Stimulated activated effector memory CD8-positive, alpha-beta T cell treated with anti-CD3 and anti-CD28 coated beads, Interleukin-12 subunit alpha, Interleukin-12 subunit beta, amount 100 ng/mL, for 72 hours (primary cell): ENCODE data around the gene MRPL55.

Experiments used
- ATAC-seq: fragments of 150-1000 bp; cut with Tn5 transposase; 2 replicates; pipeline ENCODE4 v1.10.0; 2021
- DNase-seq, 2 donors: peaks; one replicate each; pipeline ENCODE4 v3.0.0; 2021 to 2022; ENCODE audit warnings: low spot score in 2 of 2
- H3K27ac Mint-ChIP-seq: one replicate; pipeline ENCODE4 v1.8.0; 2022; ENCODE audit warnings: mild to moderate bottlenecking, mixed read lengths
- H3K36me3 Mint-ChIP-seq: one replicate; pipeline ENCODE4 v1.8.0; 2022; ENCODE audit warnings: mild to moderate bottlenecking, mixed read lengths
- H3K4me1 Mint-ChIP-seq: one replicate; pipeline ENCODE4 v1.8.0; 2022; ENCODE audit warnings: mixed read lengths
- H3K4me3 Mint-ChIP-seq: one replicate; pipeline ENCODE4 v1.8.0; 2022; ENCODE audit warnings: mild to moderate bottlenecking, mixed read lengths
- H3K9me3 Mint-ChIP-seq: one replicate; pipeline ENCODE4 v1.8.0; 2022; ENCODE audit warnings: mixed read lengths

The MRPL55 gene

DNA sequence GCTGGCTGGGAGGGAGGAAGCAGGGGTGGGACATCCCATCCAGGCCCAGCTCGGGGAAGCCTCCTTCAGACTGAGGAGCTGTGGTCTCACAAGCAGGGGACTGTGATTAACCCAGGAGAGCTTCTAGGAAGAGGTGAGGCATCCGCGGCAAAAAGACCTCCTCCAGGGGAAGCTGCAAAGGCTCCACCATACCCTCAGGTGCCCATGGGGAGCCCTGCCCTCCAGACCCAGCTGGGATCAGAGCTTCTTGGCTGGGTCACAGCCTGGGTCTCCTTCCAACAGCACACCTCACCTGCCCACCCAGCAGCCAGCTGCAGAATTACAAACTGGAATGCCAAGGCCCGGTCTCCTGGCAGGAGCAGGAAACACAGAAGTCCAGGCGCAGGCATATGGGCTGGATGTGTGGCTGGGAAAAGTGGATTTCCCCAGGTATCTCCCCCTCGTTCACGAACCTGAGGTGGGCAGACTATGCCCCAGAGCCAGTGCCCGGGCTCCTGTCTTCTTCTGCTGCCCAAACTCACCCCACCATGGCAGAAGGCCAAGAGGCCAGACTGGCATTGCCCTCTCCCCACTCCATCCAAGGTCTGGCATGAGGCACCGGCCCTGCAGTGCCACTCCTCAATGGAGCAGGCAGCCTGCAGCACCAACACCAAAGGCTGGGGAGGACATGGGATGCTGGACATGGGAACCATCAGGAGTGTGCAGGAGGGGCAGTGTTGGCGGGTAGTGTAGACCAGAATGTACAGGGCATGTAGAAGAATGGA is 42.0 kb downstream of the MRPL55 start:
- Mint-ChIP-seq H3K36me3 (no peaks in the 10 kb centered on the region), H3K4me1 (no peaks in the 10 kb centered on the region), H3K4me3 (no peak overlapping the region), H3K9me3 (no peaks in the 10 kb centered on the region), H3K27ac (peak overlapping the region; percentile 37)
- ATAC-seq (no peak), DNase-seq (no peak)

DNA sequence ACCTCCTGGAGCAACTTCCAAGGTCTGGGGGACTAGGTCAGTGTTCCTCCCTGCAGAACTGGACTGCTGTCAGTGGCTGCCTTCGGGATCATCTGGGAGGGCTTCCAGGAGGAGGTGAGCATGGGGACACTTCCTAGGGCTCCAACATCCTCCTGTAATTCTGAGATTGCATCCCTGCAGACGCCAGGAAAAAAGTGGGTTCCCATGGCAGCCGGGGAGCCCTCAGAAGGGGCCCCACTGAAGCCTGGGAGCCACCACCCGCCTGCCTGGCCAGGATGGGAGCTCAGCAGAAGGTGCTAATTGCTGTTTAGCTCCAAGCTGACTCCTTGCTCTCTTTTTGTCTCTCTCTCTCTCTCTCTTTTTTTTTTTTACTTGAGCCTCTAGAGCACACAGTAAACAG is 42.7 kb downstream of the MRPL55 start:
- no peak for ATAC-seq
- peak overlapping the region; percentile 37 for H3K27ac Mint-ChIP-seq
- no peak for DNase-seq
- no peak overlapping the region for H3K4me3 Mint-ChIP-seq
- no peaks in the 10 kb centered on the region for H3K9me3 Mint-ChIP-seq
- H3K4me1 Mint-ChIP-seq, result no peaks in the 10 kb centered on the region
- H3K36me3 Mint-ChIP-seq, result no peaks in the 10 kb centered on the region

DNA sequence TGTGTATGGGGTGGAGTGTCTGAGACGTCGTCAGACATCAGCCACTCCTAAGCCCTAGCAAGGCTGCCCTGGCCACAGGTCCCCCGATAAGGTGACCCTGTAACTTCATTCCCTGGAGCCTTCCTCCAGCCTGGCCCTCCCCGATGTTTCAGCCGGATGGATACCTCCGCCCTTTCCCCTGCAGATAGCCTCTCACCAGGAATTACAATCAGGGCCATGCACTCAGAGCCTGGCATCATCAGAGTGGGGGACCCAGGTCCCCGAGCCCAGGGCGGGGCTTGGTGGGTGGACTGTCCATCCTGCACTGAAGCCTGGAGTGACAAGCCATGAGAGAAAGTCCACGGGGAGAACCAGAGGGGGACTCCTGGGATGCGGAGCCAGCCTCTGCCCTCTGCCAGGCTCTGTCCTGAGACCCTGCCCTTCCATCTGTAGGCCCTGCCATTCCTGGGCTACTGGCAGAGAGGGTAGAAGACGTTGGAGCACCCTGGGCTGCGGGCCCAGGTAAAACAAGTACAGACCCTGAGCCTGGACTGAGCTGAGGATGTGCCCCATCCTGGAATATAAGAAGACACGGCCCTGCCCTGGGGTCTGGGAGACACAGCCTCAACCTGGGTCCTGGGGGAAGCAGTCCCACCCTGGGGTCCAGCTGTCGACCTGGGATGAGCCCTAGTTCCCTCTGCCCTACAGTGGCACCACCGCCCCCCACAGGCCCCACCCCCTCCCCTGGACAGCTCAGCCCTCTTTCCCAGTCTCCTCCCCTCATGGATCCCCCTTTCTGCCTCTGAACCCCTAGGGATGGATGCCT is 43.4 kb downstream of the MRPL55 start:
- DNase-seq (no peak), ATAC-seq (no peak)
- Mint-ChIP-seq H3K9me3 (no peaks in the 10 kb centered on the region), H3K4me3 (no peak overlapping the region), H3K27ac (no peak overlapping the region), H3K36me3 (no peaks in the 10 kb centered on the region), H3K4me1 (peaks cover 6% of the 10 kb centered on the region)

DNA sequence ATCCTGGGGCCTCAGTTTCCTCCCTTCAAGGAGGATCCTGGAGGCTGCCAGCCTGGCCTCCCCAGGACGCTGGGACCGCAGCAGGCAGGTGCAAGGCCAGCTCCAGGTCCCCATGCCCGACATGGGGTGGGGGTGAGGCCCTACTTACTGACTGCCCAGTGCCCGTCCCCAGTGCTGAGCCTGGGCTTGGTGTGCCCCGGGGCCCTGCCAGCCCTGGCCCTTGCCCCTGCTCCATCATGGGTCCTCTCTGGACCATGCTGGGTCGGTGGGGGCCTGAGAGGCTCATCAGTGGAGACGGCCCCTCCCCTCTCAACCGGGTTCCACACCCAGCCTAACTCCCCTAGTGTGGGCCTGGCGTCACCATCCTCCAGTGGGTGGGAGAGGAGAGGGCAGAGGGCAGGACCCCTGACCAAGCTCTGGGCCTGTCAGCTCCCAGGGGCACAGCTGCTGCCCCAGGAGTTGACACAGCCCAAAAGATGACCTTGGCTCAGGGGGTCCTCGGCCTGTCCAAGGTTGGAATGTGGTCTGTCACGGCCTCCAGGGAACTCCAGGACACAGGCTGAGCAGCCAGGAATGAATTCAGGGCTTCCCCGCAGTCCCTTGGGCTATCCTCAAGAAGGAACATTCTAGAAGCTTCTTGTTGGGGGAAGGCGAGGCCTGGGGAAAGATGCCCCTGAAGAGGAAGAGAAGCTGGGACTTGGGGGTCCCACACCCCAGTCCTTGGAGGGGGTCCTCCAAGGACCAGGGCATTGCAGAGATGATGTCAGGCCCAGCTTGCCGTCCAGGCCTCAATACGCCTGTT is 44.2 kb downstream of the MRPL55 start:
- no peak overlapping the region for H3K27ac Mint-ChIP-seq
- ATAC-seq, result no peak
- DNase-seq, result no peak

DNA sequence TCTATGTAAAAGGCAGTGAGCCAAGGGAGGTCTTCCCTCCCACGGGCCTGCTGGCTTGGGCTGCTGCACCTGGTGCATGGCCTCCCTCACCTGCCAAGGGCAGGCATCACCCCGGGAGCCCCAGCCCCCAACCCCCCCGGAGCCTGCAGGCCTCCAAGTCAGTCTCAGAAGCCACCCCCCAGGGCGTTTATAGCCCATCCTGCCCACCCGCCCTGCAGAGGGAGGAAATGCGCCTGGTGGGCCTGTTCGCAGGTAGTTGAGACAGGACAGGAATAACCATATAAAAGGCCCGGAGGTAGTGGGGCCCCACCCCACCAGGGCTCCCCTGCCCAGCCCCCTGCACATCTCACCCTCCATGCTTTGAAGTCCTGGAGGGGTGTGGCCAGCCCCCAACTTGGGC is 44.8 kb downstream of the MRPL55 start:
- Mint-ChIP-seq H3K4me3 (no peak overlapping the region), H3K27ac (no peak overlapping the region), H3K9me3 (no peaks in the 10 kb centered on the region), H3K36me3 (no peaks in the 10 kb centered on the region), H3K4me1 (peaks cover 10% of the 10 kb centered on the region)
- no peak for DNase-seq
- ATAC-seq, result no peak

More for the DNA sequence above, 44.2 kb downstream of the MRPL55 start:
- H3K4me1 Mint-ChIP-seq, result peaks cover 10% of the 10 kb centered on the region
- H3K4me3 Mint-ChIP-seq, result no peak overlapping the region
- H3K9me3 Mint-ChIP-seq, result no peaks in the 10 kb centered on the region
- H3K36me3 Mint-ChIP-seq, result no peaks in the 10 kb centered on the region

DNA sequence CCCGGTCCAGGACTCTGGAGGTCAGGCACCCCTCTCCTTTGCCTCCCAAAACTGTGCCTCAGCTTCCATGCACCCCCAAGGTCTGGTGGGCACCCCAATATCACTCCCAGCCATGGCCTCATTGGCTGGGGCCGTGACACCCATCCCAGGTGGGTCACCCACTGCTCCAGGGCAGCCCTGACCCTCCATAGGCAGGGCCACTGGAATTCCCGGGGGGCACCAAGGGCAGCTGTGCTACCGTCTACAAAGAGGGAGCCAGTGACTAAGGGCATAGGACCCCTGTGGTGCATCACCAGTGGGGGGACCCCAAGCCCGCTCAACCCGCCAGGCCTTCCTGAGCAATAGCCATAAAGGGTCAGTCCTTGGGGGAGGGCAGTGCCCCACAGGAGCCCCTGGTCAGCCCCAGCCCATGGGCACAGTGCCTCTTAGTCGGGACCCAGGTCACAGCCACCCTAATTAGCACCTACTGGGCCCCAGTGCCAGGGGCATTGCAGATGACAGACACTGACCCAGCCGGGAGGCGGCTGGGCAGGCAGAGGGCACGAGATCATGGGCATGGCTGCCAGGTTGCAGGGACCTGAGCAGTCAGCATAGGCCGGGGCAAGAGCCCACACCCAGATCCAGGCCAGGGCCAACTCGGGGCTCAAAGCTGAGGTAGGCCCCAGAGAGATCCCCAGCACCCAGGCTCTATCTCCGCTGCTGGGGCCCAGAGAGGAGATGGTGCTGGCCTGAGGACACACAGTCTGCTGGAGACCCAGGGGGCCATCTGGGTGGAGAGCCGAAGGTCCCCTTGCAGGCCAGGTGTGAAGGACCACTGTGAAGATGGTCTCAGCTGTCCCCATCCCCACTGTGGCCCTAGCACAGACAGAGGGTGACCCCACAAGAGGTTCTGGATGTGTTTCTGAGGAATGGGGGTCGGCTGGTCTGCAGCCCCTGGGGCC is 45.6 kb downstream of the MRPL55 start:
- Mint-ChIP-seq H3K4me3 (no peak overlapping the region), H3K4me1 (peaks cover 12% of the 10 kb centered on the region), H3K27ac (no peak overlapping the region), H3K9me3 (no peaks in the 10 kb centered on the region), H3K36me3 (no peaks in the 10 kb centered on the region)
- ATAC-seq (no peak), DNase-seq (no peak)

DNA sequence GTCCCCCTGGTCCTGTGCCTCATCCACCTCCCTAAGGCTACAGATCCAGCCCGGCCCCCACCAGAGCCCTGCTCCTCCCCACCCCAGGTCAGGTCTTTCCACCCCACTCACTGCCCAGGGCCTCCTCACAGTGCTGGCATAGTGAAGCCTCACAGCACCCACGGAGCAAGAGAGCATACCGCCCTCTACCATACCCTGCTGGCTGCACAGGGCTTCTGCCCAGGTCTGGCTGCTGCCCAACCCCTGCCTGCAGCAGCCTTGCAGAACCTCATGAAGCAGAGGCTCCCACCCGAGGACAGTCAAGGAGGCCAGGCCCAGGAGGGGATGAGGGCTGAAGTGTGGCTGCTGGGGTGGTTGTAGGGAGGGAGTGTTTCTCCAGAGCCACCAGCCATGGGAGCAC is 46.3 kb downstream of the MRPL55 start:
- Mint-ChIP-seq H3K4me1 (peaks cover 17% of the 10 kb centered on the region), H3K9me3 (no peaks in the 10 kb centered on the region), H3K27ac (no peak overlapping the region), H3K4me3 (no peak overlapping the region), H3K36me3 (no peaks in the 10 kb centered on the region)
- DNase-seq (no peak), ATAC-seq (no peak)

DNA sequence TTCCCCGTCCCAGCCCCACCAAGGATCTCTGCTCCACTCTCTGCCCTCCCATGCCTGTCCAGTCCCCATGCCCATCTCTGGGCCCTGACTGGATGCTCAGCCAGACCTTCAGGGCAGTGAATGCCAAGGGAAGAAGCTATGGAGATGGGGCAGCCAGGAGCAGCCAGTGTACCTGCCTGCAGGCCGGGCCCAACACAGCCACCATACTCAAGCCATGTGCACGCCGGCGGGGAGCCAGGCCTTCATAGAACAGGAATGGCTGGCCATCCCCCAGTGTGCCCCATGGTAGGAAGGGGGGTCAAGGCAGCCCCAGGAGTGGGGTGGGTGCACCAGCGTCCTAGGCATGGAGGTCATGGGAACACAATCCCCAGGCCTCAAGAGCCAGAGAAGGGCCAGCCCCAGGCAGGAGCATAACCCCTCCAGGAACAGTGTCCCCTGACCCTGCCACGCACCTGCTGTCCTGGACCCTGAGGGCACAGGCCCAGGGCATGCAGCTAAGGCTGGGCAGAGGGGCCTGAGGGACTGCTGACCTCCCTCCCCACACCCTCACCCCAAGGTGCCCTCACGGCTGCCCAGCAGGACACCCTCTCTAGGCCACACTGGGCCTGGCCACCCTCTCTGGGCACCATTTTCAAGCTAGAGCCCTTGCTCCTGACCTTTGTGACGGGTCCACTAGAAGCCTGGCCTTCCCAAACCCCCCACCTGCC is 46.9 kb downstream of the MRPL55 start:
- Mint-ChIP-seq H3K27ac (no peak overlapping the region), H3K4me3 (no peak overlapping the region), H3K36me3 (no peaks in the 10 kb centered on the region), H3K4me1 (peaks cover 17% of the 10 kb centered on the region), H3K9me3 (no peaks in the 10 kb centered on the region)
- DNase-seq (no peak), ATAC-seq (no peak)

DNA sequence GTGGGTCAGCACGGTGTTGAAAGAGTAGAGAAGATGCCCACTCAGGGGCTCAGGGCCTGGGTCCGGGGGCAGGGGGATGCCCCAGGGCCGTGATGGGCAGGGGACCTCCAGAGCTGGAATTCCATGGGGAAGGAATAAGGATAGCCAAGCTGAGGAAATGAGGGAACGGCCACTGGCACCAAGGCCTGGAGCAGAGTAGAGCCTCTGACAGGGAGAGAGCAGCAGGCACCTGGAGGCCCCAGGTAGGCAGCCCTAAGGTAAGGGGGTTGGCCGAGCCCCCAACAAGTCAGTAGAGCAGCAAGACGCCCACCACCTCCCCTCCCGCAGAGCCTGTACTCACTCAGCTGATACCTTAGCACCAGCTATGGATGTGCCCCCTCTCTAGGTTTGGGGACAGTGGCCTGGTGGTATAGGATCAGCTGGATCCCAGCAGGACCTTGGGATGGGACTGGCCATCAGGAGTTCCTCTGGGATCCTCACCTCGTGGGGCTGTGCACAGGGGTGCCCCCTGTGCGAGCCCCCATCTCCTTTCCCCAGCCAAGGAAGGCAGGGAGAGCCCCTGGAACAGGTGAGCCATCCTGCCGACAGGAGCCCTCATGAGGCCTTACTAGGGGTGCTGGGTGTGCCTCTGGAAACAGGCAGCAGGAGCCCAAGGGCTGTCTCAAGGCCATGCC is 47.6 kb downstream of the MRPL55 start:
- peaks cover 17% of the 10 kb centered on the region for H3K4me1 Mint-ChIP-seq
- DNase-seq, result no peak
- H3K27ac Mint-ChIP-seq, result peak overlapping the region; percentile 64
- H3K9me3 Mint-ChIP-seq, result no peaks in the 10 kb centered on the region
- peak overlapping the region; percentile 62 for H3K4me3 Mint-ChIP-seq
- no peaks in the 10 kb centered on the region for H3K36me3 Mint-ChIP-seq
- ATAC-seq, result no peak

DNA sequence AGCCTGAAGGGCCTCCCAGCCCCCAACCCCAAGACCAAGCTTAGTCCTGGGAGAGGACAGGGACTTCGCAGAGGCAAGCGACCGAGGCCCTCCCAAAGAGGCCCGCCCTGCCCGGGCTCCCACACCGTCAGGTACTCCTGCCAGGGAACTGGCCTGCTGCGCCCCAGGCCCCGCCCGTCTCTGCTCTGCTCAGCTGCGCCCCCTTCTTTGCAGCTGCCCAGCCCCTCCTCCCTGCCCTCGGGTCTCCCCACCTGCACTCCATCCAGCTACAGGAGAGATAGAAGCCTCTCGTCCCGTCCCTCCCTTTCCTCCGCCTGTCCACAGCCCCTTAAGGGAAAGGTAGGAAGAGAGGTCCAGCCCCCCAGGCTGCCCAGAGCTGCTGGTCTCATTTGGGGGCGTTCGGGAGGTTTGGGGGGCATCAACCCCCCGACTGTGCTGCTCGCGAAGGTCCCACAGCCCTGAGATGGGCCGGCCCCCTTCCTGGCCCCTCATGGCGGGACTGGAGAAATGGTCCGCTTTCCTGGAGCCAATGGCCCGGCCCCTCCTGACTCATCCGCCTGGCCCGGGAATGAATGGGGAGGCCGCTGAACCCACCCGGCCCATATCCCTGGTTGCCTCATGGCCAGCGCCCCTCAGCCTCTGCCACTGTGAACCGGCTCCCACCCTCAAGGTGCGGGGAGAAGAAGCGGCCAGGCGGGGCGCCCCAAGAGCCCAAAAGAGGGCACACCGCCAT is 48.5 kb downstream of the MRPL55 start:
- H3K27ac Mint-ChIP-seq, result peak overlapping the region; percentile 64
- DNase-seq (no peak), ATAC-seq (no peak)
- no peaks in the 10 kb centered on the region for H3K36me3 Mint-ChIP-seq
- peak overlapping the region; percentile 62 for H3K4me3 Mint-ChIP-seq
- no peaks in the 10 kb centered on the region for H3K9me3 Mint-ChIP-seq
- H3K4me1 Mint-ChIP-seq, result peaks cover 17% of the 10 kb centered on the region

DNA sequence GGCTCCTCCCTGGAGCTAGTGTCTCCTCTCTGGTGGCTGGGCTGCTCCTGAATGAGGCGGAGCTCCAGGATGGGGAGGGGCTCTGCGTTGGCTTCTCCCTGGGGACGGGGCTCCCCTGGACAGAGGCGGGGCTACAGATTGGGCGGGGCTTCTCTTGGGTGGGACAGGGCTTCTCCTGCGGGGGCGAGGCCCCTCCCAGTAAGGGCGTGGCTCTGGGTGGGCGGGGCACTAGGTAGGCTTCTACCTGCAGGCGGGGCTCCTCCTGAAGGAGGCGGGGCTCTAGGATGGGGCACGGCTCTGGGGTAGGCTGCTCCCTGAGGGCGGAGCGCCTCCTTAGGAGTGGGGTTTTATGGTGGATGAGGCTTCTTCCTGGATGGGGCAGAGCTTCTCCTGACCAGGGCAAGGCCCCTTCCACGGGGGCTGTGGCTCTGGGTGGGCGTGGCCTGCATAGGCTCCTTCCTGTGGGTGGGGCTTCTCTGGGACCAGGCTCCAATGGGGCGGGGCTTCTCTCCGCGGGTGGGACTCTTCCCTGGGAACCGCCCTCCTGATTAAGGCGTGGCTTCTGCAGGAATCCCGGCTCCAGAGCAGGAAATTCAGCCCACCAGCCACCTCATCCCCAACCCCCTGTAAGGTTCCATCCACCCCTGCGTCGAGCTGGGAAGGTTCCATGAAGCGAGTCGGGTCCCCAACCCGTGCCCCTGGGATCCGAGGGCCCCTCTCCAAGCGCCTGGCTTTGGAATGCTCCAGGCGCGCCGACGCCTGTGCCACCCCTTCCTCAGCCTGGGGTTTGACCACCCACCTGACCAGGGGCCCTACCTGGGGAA is 49.3 kb downstream of the MRPL55 start:
- peak; percentile 76 to 77 for DNase-seq
- Mint-ChIP-seq H3K27ac (no peak overlapping the region), H3K36me3 (no peaks in the 10 kb centered on the region), H3K9me3 (no peaks in the 10 kb centered on the region), H3K4me3 (peak overlapping the region; percentile 62), H3K4me1 (peaks cover 17% of the 10 kb centered on the region)
- ATAC-seq, result peak; percentile 78

DNA sequence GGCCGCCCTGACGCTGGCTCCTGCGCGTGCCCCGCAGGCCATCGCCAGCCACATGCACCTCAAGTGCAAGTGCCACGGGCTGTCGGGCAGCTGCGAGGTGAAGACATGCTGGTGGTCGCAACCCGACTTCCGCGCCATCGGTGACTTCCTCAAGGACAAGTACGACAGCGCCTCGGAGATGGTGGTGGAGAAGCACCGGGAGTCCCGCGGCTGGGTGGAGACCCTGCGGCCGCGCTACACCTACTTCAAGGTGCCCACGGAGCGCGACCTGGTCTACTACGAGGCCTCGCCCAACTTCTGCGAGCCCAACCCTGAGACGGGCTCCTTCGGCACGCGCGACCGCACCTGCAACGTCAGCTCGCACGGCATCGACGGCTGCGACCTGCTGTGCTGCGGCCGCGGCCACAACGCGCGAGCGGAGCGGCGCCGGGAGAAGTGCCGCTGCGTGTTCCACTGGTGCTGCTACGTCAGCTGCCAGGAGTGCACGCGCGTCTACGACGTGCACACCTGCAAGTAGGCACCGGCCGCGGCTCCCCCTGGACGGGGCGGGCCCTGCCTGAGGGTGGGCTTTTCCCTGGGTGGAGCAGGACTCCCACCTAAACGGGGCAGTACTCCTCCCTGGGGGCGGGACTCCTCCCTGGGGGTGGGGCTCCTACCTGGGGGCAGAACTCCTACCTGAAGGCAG is 50.0 kb downstream of the MRPL55 start:
- Mint-ChIP-seq H3K4me3 (peak overlapping the region; percentile 62), H3K27ac (no peak overlapping the region), H3K4me1 (peaks cover 17% of the 10 kb centered on the region), H3K36me3 (no peaks in the 10 kb centered on the region), H3K9me3 (no peaks in the 10 kb centered on the region)
- ATAC-seq (peak; percentile 77), DNase-seq (peak in 1 of 2 donors; percentile 64)
